HG03354 (cell line): Measurements from ENCODE around the gene F13A1.

ENCODE experiments used
- ATAC-seq: cut with Tn5 transposase; IDR thresholded peaks from one replicate; pipeline ENCODE4 v1.9.1; 2021; ENCODE audit warnings: mild to moderate bottlenecking; ENCODE audit not compliant: unreplicated experiment, poor library complexity, severe bottlenecking

F13A1 gene

DNA sequence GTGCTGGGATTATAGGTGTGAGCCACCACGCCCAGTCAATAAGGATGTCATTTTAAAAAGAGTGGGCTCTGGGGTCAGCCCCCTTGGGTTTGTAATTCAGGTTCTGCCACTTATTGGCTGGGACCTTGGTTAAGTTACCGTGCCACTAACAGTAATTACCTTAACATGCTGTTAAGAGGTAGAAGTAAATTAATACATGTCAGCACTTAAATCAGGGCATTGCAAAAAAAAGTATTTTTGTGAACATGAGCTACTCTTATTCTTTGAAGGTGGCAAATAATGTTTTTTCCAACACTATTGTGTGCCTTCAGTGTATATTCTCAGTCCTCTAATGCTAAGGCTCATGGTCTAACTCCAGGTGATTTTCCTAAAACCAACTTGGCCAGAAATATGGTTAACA, 109.5 kb downstream of the F13A1 start:
- no peak for ATAC-seq

- no peak for ATAC-seq
Measured at GRCh38 chr6:6202886-6203285, 117.6 kb downstream of the F13A1 start.

GRCh38 chr6:6201200-6201599, 119.3 kb downstream of the F13A1 start:
- ATAC-seq: no peak

DNA sequence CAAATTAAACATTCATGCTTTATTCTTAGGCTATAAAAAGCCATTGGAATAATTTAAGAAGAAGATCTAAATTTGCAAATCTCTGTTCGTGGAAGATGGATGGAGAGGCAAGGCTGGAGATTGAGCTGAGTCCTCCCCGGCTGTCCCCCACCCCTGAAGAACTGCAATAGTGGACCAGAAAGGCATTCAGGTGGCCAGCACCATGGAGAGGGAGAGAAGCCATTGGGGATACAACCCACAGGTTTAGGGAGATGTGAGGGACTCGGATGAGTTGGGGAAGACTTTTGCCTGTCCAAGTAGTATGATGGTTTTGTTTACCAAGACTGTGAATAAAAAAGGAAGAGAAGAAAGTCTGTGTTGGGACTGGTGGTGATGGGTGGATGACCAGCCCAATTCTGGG, 120.8 kb downstream of the F13A1 start:
- ATAC-seq: no peak

DNA sequence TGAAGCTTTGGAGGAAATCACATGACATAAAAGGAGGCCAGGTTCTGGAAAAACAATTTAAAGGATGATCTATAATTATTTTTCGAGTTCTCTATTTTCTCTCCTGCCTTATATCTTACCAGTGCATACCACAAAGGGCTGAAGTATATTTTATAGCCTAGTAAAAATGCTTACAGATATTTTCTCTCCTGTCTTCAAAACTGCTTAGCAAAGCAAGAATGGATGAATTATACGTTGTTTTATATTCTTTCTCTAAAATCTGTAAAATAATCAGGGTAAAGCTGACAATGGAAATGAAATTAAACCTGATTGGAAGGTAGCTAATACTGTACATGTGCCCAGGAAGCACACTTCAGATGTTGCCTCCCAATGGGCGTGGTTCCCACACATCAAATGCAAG, 123.7 kb downstream of the F13A1 start:
- ATAC-seq: no peak

GRCh38 chr6:6195080-6195479, 125.4 kb downstream of the F13A1 start:
- ATAC-seq: no peak

DNA sequence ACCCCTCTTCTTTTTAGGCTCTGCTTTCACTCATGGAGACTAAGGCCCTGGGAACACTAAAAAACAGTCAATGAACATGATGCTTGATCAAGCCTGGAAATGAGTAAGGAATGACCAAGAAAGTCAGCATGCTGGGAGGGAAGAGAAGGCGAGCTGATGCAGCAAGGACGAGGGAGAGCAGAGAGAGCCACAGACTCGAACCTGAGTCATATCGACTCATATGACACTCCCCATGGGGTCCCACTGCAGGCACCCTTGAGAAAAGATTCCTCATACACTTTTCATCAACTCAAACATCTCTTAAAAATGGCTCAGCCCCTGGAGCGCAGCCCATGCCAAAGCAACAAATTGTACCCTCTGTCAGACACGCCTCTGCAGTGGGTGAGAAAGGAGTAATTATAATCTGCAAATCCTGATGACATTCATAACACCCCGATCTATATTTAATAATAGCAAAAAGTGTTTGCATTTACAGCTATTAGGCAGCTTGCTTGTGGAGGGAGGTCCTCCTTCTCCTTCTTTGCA, 127.2 kb downstream of the F13A1 start:
- ATAC-seq: no peak

- no peak for ATAC-seq
Measured at GRCh38 chr6:6191909-6192308, 128.6 kb downstream of the F13A1 start.

DNA sequence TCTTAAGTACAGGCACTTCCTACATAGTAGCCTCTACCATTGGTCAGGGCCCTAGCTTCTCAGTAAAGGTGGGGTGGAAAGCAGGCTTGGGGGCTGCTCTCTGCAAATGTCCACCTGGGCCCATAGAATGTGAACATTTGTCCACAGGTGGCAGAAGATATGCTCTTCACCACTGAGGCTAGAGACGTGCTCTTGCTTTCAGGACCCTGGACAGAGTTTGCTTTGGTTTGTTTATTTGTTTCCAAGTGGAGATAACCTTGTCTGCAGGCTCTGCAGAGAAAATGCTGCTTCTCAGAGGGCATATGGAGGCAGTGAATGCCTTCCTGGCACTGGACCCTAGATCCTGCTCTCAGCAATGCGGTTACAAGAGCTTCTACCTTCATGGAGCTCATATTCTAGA, 129.0 kb downstream of the F13A1 start:
- no peak for ATAC-seq

DNA sequence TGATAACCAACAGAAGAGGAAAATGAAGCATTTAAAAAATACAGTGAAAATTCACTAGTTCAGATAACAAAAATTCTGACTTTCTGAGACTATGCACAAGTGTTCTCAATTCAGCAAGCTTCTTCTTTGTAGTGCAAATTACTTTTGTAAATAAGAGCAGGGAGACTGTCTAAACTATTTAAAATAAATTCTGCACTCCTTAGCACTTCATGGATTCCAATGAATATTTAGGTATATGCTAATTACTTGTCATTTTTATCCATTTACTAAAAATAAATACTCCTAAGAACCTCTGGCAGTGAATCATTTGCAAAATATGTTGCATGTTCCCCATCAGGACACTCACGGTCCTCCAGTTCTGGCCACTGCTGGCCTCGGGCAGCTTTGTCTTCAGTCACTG, 139.8 kb downstream of the F13A1 start:
- ATAC-seq: no peak

GRCh38 chr6:6179858-6180623, 140.4 kb downstream of the F13A1 start:
- ATAC-seq: no peak

DNA sequence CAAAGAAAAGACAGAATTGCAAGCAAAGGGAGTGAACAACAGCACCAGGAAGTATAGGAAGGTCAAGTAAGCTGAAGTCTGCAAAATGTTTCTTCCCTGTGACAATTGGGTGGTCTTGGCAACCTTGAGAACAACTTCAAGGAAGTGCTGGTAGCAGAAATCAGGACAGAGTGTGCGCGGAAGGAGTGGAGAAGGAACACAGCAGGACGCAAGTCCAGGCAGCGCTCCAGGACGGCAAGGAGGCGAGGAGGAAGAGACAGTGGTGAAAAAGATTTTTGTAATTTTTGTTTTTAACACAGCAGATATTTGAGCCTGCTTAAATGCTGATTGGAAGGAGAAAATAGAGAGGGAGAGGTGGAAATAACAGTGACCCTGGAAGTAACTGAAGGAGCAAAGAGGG, 141.7 kb downstream of the F13A1 start:
- ATAC-seq: no peak

GRCh38 chr6:6177754-6178153, 142.7 kb downstream of the F13A1 start:
- no peak for ATAC-seq

GRCh38 chr6:6176586-6177228, 143.8 kb downstream of the F13A1 start:
- ATAC-seq: no peak

- no peak for ATAC-seq
Measured at GRCh38 chr6:6176127-6176526, 144.3 kb downstream of the F13A1 start.

GRCh38 chr6:6169141-6169540, 151.3 kb downstream of the F13A1 start:
- no peak for ATAC-seq

DNA sequence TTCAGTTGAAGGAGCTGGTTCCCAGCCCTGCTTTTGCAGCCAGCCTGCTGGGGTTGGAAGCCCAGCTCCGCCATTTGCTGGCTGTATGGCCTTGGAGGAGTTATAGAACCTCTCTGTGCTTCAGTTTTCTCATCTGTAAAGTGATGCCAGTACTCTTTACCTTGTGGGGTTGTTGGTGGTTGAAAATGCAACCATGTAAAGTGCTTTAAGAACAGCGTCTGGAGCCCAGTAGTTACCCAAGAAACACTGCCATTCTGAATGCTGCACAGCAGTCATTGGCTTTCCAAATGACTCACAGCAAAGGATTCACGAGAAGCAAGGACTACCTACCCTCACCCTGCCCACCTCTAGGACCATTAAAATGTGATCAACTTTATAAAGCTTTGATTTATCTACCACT, 154.4 kb downstream of the F13A1 start:
- ATAC-seq: no peak

DNA sequence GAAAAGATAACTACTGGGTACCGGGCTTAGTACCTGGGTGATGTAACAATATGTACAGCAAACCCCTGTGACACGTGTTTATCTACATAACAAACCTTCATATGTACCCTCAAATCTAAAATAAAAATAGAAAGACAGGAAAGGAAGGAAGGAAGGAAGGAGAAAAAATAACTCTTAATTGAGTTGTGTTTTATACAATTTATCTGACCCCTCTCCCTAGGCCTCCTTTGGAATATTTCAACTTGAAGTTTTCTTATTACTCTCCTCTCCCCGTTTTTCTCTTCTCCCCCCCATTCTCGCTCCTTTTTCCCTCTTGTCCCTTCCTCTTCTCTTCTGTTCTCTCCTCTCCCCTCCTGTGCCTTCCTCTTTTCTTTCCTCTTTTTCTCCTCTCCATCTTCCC, 156.1 kb downstream of the F13A1 start:
- no peak for ATAC-seq

GRCh38 chr6:6154335-6154734, 166.1 kb downstream of the F13A1 start:
- no peak for ATAC-seq

DNA sequence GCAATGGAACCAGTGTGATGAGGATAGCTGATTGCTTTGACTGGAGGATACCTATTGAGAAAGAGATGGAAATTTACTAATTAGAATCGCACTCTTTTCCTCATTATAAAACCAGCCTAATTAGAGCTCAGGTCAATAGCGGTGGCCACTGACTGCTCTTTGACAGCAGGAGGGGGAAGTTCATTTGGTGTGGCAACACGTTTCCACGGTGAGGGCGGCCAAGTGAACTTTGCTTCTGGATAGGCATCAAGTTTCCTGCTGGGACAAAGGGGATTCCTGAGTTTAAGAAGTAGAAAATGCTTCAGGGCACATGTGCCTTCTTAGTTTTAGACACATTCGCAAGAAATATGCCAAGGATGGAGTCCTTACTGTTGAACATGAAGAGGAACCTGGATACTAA, 168.4 kb downstream of the F13A1 start:
- no peak for ATAC-seq

DNA sequence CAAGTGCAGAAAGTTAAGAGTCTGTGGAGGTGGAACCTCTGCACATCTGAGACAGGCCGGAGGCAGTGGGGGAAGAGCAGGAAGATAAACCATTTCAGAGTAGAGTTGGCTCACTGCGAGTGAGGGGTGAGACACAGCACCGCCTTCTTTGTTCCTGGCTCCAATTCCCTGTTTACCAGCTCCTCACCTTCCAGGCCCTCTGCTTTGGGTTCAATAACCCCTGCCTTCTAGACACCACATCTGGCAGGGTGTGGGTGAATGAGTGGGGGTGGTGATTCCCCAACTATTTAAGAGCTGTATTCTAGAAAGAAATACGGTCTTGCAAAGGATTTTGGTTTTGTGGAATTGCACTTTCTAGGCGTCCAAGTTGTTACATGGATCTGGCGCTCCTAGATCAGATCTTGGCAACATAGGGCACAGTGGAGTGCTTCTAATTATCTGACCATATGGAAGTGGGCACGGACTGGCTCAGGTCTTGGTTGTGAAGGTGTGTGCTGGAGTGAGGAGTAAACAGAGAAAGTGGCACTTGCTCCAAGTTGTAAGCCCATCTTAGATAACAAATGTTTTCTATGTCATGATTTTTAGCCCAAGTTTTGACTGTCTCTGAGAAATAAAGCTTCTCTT, 172.2 kb downstream of the F13A1 start:
- ATAC-seq: no peak
